ENCODE data around the gene PDE2A. TPM values are rescaled to one million over a fixed set of nuclear protein-coding genes. Genes with fewer than 3 reads are reported as not detected.

Gene PDE2A
- total and polyA plus RNA-seq, 5 donors = 32.1 to 43.9 (median 37.1) TPM

DNA sequence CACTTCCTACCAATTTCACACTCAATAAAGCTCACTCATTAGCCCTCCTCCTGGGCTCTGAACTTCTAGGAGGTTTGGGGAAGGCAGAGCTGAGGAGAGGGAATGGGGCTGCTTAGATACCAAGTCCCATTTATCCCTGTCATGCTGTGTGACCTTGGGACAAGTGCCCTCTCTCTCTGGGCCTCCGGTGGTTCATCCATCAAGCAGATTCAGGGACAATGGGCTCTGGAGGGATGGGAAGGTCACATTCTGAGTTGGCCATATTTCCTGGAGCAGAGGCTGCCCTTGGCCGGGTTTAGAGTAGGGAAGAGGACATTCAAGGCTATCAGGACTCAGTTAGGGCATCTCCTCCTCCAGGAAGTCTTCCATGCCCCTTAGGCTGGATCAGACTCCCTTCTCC lies 66.7 kb downstream of the PDE2A start:
- Histone ChIP-seq H3K4me3 (ENCODE audit: low read length) (no peak overlapping the region), H3K9me3 (ENCODE audit: control insufficient read depth, low read length) (no peaks in the 10 kb centered on the region), H3K27ac (ENCODE audit: low read length) (no peak overlapping the region), H3K4me1 (ENCODE audit: control insufficient read depth, insufficient read depth, low read length) (peaks cover 8% of the 10 kb centered on the region), H3K27me3 (ENCODE audit: control insufficient read depth, insufficient read depth) (no peaks in the 10 kb centered on the region)
- ATAC-seq (no peak), DNase-seq (no peak)
- intact Hi-C loops (cut with DNase I) = no loop called here
- WGBS = 52% methylated on average over 2 of the region's 2 CpGs

DNA sequence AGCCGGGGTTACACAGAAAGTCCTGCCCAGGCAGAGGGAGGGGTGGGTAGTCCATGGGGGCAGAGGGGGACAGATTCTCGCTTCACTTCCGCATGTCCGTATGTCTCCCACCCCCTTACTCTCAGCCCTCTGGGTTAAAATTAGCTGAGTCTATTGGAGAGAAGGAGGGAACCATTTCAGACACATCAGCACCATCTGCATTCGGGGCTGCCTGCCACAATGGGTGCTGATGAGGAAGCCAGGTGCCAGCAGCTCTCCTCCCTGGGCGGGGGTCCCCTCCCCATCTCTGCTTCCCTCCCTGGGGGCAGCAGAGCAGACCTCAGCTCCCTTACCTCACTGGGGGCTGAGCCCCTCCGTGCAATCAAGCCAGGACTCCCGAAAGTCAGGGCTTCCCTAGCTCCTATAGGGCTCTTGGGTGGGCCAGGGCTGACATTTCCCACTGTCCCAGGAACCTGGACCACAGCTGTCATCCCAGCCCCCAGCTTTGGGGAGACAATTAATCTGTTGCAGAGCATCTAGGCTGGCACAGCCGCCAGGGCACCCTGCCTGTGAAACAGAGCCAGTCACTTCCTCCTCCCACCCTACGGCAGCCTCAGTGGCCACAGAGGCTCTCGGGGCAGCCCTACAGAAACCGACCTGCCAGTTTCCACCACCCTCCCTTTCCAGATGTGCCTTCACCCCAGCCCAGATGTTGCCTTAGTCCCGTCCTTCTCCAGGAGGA lies 67.3 kb downstream of the PDE2A start:
- Histone ChIP-seq H3K27ac (ENCODE audit: low read length) (peak overlapping the region; percentile 40), H3K27me3 (ENCODE audit: control insufficient read depth, insufficient read depth) (no peaks in the 10 kb centered on the region), H3K4me3 (ENCODE audit: low read length) (no peak overlapping the region), H3K9me3 (ENCODE audit: control insufficient read depth, low read length) (no peaks in the 10 kb centered on the region), H3K4me1 (ENCODE audit: control insufficient read depth, insufficient read depth, low read length) (peaks cover 8% of the 10 kb centered on the region)
- DNase-seq (no peak), ATAC-seq (peak in 1 of 2 donors; percentile 8)
- intact Hi-C loops (cut with DNase I) = no loop called here
- 39% methylated on average over 13 of the region's 13 CpGs for WGBS

DNA sequence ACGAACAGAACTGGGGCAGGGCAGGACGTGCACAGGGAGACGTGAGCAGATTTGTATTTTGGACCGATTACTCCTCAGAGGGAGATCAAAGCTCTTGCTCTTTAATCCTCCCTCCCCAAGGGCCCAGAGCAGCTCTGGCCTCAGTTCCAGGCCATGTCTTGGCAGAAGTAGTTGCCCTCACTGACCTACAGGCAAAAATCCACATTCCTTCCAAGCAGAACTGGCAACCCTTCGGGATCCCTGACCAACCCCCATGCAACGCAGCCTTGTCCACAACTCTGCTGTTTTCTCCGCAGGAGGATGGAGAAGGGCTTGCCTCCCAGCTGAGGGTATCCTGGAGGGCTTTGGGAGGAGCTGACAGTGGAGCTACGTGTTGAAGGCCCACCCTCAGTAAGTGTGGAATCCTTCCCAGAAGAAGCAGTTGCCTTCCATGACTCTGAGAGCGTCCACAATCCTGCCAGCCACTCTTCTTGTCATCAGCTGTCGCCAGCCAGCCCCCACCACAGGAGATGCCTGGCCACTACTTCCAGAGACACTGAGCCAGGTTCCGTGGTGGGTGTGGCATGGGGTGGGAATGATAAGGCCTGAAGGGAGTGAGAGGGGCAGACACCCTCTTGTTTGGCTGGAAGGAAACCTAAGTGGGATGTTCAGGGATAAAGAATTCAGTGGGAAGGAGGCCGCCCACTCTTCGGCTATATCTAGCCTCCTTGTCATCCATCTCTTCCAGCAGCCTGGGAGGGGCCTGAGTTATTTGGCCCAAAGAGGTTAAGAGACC lies 68.1 kb downstream of the PDE2A start:
- peak overlapping the region; percentile 40 for H3K27ac ChIP-seq (ENCODE audit: low read length)

DNA sequence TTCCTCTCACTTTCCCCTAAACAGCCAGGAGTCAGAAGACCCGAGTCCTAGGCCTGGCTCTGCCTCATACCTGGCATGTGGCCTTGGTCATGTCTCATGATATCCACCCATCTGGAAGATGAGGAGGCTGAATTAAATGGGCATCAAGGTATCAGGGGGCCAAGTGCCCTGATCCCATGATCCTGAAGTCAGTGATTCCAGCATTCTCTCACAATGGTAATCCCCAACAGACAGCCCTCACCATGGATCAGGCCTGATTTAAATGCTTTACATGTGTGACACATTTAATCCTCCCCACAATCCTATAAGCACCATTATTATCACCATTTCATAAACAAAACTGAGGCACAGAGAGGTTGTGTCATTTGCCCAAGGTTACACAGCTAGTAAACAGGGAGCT lies 70.0 kb downstream of the PDE2A start:
- Histone ChIP-seq H3K27ac (ENCODE audit: low read length) (no peak overlapping the region), H3K4me1 (ENCODE audit: control insufficient read depth, insufficient read depth, low read length) (peaks cover 8% of the 10 kb centered on the region), H3K9me3 (ENCODE audit: control insufficient read depth, low read length) (no peaks in the 10 kb centered on the region), H3K27me3 (ENCODE audit: control insufficient read depth, insufficient read depth) (no peaks in the 10 kb centered on the region), H3K4me3 (ENCODE audit: low read length) (no peak overlapping the region)
- WGBS = 72% methylated on average over 1 of the region's 1 CpG
- DNase-seq (no peak), ATAC-seq (no peak)
- intact Hi-C loops (cut with DNase I) = no loop called here

More for the DNA sequence above, 68.1 kb downstream of the PDE2A start:
- Histone ChIP-seq H3K4me1 (ENCODE audit: control insufficient read depth, insufficient read depth, low read length) (peaks cover 8% of the 10 kb centered on the region), H3K27me3 (ENCODE audit: control insufficient read depth, insufficient read depth) (no peaks in the 10 kb centered on the region), H3K9me3 (ENCODE audit: control insufficient read depth, low read length) (no peaks in the 10 kb centered on the region), H3K4me3 (ENCODE audit: low read length) (no peak overlapping the region)
- ATAC-seq = peak; percentile 63 to 74
- 34% methylated on average over 13 of the region's 13 CpGs for WGBS
- intact Hi-C loops (cut with DNase I) = no loop called here
- DNase-seq = peak in 1 of 3 donors; percentile 69

DNA sequence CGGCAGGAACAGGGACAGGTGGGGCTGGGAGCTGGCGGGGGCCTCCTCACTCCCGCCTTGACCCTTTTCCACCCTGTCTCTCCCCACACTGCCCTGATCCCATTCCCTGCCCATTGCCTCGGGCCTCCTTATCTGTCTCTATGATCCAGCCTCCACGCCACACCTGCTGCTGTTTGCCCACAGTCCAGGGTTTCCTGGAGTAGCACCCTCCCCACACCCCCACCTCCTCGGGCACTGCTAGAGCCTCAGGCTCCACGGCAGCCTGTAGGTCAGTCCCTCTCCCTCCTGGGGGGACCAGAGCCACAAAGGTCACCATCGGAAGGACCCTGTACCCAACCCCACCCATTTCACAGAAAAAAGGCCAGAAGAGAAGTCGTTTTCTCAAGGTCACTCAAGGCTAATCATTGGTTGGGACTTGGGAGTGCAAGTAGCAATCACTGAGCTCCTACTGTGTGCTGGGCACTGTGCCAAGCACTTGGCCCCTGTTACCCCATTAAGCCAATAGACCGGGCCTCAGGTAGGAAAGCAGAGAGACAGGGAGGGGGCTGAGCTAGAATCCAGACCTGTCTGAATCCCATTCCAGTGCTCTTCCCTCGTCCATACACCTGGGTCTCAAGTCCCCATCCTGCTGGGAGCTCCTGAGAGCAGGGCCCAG lies 71.8 kb downstream of the PDE2A start:
- H3K4me3 ChIP-seq (ENCODE audit: low read length) = no peak overlapping the region
- intact Hi-C loops (cut with DNase I) = no loop called here
- DNase-seq = no peak
- H3K27me3 ChIP-seq (ENCODE audit: control insufficient read depth, insufficient read depth) = no peaks in the 10 kb centered on the region
- no peak for ATAC-seq
- peaks cover 8% of the 10 kb centered on the region for H3K4me1 ChIP-seq (ENCODE audit: control insufficient read depth, insufficient read depth, low read length)
- 81% methylated on average over 11 of the region's 11 CpGs for WGBS
- no peaks in the 10 kb centered on the region for H3K9me3 ChIP-seq (ENCODE audit: control insufficient read depth, low read length)
- no peak overlapping the region for H3K27ac ChIP-seq (ENCODE audit: low read length)

DNA sequence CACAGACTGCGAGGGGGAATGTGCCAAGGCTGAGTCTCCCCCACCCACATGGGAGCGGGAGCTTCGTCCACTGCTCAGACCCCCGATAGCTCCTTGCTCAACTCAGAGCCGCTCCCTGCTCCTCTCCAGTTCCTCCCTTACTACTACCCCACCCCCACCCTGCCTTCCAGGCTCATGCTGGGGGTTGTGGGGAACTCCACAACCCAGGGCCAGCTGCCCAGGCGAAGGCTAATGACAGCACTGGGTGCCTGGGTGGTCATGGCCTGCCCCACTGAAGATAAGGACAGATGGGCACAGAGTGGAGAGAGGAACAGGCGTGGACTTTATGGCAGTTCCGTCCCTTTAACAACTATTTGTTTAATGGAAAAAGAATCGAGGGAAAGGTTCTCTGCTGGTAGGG lies 73.7 kb downstream of the PDE2A start:
- no peak for DNase-seq
- WGBS = 71% methylated on average over 9 of the region's 9 CpGs
- H3K9me3 ChIP-seq (ENCODE audit: control insufficient read depth, low read length) = no peaks in the 10 kb centered on the region
- intact Hi-C loops (cut with DNase I) = no loop called here
- no peak overlapping the region for H3K4me3 ChIP-seq (ENCODE audit: low read length)
- no peak for ATAC-seq
- H3K4me1 ChIP-seq (ENCODE audit: control insufficient read depth, insufficient read depth, low read length) = no peaks in the 10 kb centered on the region
- H3K27me3 ChIP-seq (ENCODE audit: control insufficient read depth, insufficient read depth) = no peaks in the 10 kb centered on the region
- H3K27ac ChIP-seq (ENCODE audit: low read length) = no peak overlapping the region

DNA sequence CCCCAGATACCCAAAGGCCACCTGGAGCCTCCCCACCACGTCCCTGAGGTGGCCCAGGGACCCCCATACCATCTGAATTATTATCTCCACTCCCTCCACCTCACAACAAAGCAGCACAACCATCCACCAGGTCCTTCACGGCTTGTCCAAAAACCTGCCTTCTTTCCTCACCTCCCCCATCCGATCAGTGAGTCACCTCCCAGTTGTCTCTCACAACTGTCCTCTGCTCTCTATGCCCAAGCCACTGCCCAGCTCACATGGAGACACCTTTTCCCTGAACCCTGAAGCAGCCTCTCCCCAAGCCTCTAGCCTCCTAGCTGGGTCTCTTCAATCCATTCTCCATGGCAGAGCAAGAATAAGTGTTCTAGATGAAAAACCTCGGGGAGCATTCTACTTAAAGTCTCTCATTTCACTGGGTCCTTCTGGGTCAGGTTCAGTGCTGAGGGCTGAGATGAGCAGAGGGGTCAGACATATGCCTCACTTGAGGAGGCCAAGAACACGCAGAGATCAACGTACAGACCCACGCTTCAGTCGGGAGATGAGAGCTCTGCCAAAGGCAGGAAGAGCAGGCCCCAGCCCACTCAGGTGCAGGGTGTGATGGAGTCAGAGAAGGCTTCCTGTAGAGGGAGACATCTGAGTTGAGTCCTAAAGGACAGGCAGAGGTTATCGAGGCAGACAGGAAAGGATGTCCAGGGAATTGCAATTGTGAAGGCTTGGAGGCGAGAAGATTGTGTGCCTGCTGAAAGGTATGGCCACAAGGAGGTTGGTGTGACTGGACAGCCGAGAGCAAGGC lies 74.7 kb downstream of the PDE2A start:
- no peak for ATAC-seq
- DNase-seq = no peak
- 79% methylated on average over 11 of the region's 11 CpGs for WGBS
- Histone ChIP-seq H3K4me3 (ENCODE audit: low read length) (no peak overlapping the region), H3K4me1 (ENCODE audit: control insufficient read depth, insufficient read depth, low read length) (no peaks in the 10 kb centered on the region), H3K9me3 (ENCODE audit: control insufficient read depth, low read length) (no peaks in the 10 kb centered on the region), H3K27me3 (ENCODE audit: control insufficient read depth, insufficient read depth) (no peaks in the 10 kb centered on the region), H3K27ac (ENCODE audit: low read length) (no peak overlapping the region)
- intact Hi-C loops (cut with DNase I) = loop anchor here in 3 of 4 donors (1.0 to 5.0 kb wide), 3 partner anchors 43 to 44 kb away; no protein-coding TSS in a partner anchor

DNA sequence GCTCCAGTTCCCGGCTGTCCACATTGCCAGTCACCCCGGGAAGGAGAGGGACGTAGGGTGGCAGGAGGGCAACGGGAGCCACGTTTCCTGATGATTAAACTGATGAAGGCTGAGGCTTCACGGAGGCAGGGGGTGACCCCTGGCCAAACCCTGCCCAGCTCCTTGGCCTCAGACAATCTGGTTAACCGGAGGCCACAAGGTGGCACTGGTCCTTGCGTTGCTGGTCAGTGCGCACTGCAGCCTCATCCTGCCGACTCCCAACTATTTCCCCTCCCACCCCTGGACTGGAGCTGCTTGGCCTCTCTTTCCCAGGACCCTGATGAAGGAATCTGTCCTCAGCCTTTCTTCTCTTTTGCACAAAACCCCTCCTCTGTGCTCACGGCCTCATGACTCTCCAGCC lies 75.3 kb downstream of the PDE2A start:
- intact Hi-C loops (cut with DNase I) = loop anchor here in 3 of 4 donors (1.0 to 5.0 kb wide), 3 partner anchors 43 to 44 kb away; no protein-coding TSS in a partner anchor
- H3K4me1 ChIP-seq (ENCODE audit: control insufficient read depth, insufficient read depth, low read length) = no peaks in the 10 kb centered on the region
- ATAC-seq (peak; percentile 68 to 82), DNase-seq (peak; percentile 67 to 89 (median 78))
- H3K27me3 ChIP-seq (ENCODE audit: control insufficient read depth, insufficient read depth) = no peaks in the 10 kb centered on the region
- 37% methylated on average over 11 of the region's 11 CpGs for WGBS
- no peak overlapping the region for H3K27ac ChIP-seq (ENCODE audit: low read length)
- no peak overlapping the region for H3K4me3 ChIP-seq (ENCODE audit: low read length)
- no peaks in the 10 kb centered on the region for H3K9me3 ChIP-seq (ENCODE audit: control insufficient read depth, low read length)

DNA sequence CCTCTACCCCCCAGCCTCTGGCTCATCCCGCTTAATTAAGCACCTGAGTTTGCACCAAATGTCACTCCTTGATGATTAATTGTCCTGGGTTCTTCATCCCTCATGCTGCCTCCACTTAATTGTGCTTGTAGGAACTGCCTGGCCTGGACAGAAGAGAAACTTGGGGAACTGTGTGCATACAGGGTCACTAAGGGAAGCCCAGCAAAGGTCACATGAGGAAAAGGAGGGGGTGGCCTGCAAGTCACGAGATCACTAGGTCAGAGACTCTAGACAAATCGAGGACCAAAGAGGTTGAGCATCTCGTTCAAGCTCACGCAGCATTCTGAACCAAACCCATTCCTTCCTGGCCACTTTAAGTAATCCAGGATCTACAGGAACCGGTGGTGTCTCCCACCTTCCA lies 75.8 kb downstream of the PDE2A start:
- Histone ChIP-seq H3K27ac (ENCODE audit: low read length) (no peak overlapping the region), H3K4me1 (ENCODE audit: control insufficient read depth, insufficient read depth, low read length) (no peaks in the 10 kb centered on the region), H3K27me3 (ENCODE audit: control insufficient read depth, insufficient read depth) (no peaks in the 10 kb centered on the region), H3K9me3 (ENCODE audit: control insufficient read depth, low read length) (no peaks in the 10 kb centered on the region), H3K4me3 (ENCODE audit: low read length) (no peak overlapping the region)
- intact Hi-C loops (cut with DNase I) = loop anchor here in 2 of 4 donors (2.0 to 5.0 kb wide), 2 partner anchors 44 kb away; no protein-coding TSS in a partner anchor
- ATAC-seq = no peak
- no peak for DNase-seq
- WGBS = 66% methylated on average over 6 of the region's 6 CpGs

DNA sequence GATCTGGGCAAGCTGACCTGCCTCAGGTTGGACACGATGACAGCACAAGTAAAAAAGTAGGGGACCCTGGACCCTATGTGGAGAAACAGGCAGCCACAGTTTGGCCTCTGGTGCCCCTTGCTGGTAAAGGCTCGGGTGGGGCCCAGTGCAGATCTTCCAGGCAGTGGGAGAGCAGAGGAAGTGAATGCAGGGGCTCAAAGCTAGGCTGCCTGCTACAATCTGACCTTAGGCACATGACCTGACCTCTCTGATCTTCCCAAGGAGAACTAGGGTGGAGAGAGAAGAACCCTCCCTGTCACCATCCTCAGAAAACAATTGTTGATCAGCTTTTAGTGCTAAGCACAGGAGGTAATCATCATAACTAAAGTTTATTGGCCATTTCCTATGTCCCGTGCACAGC lies 76.5 kb downstream of the PDE2A start:
- Histone ChIP-seq H3K27ac (ENCODE audit: low read length) (no peak overlapping the region), H3K4me3 (ENCODE audit: low read length) (no peak overlapping the region), H3K27me3 (ENCODE audit: control insufficient read depth, insufficient read depth) (no peaks in the 10 kb centered on the region), H3K4me1 (ENCODE audit: control insufficient read depth, insufficient read depth, low read length) (no peaks in the 10 kb centered on the region), H3K9me3 (ENCODE audit: control insufficient read depth, low read length) (no peaks in the 10 kb centered on the region)
- WGBS = 67% methylated on average over 3 of the region's 3 CpGs
- DNase-seq (no peak), ATAC-seq (no peak)
- intact Hi-C loops (cut with DNase I) = loop anchor here in 2 of 4 donors (2.0 to 5.0 kb wide), 2 partner anchors 45 kb away; no protein-coding TSS in a partner anchor
